H1 (cell line): ENCODE results near the gene FBN2. TPM values are rescaled to one million over a fixed set of nuclear protein-coding genes. Genes with fewer than 3 reads are reported as not detected.

Experiments used
- CTCF ChIA-PET: fragments of 300-600 bp; sonication (Branson Sonifier 250); formaldehyde crosslinking; loops from one replicate; lab custom pipeline; 2021; ENCODE audit not compliant: partially characterized antibody; lab: Charles Lee
- POLR2A ChIA-PET: fragments of 300-600 bp; sonication (Branson Sonifier 250); formaldehyde crosslinking; loops from one replicate; lab custom pipeline; 2021; ENCODE audit warnings: inconsistent platforms; ENCODE audit not compliant: partially characterized antibody; lab: Charles Lee
- DNase-seq, 2 experiments: peaks; one replicate each; pipeline versions ENCODE4 v3.0.0 to v3.0.0-alpha.2; 2010 to 2022; ENCODE audit warnings: low spot score in 2 of 2, low read depth in 1 of 2, mixed read lengths in 1 of 2
- FAIRE-seq: peaks from 2 replicates; lab custom pipeline; 2011; peaks lifted over from hg19 to GRCh38; lab: Jason Lieb, UNC
- H2AFZ ChIP-seq: 2 replicates; pipeline ENCODE4 v1.8.1; 2012; ENCODE audit warnings: low read length, inconsistent platforms
- H2AK5ac ChIP-seq: 2 replicates; pipeline ENCODE4 v1.6.1; 2013; ENCODE audit warnings: low read depth, low read length
- H2BK120ac ChIP-seq: replicated peaks from 2 replicates; pipeline ENCODE3; 2013; ENCODE audit warnings: low read depth, low read length, inconsistent platforms
- H2BK12ac ChIP-seq: 2 replicates; pipeline ENCODE4 v1.6.1; 2013; ENCODE audit warnings: low read depth, low read length
- H2BK15ac ChIP-seq: 2 replicates; pipeline ENCODE4 v1.6.1; 2013; ENCODE audit warnings: low read length
- H2BK20ac ChIP-seq: 2 replicates; pipeline ENCODE4 v1.6.1; 2013; ENCODE audit warnings: low read length
- H2BK5ac ChIP-seq: 2 replicates; pipeline ENCODE4 v1.6.1; 2013; ENCODE audit warnings: low read depth, low read length
- H3K14ac ChIP-seq: 2 replicates; pipeline ENCODE4 v1.6.1; 2013; ENCODE audit warnings: inconsistent platforms; ENCODE audit not compliant: insufficient read length
- H3K18ac ChIP-seq: 2 replicates; pipeline ENCODE4 v1.6.1; 2013; ENCODE audit warnings: low read length; ENCODE audit errors: extremely low read depth
- H3K23ac ChIP-seq: 2 replicates; pipeline ENCODE4 v1.6.1; 2013; ENCODE audit warnings: inconsistent platforms; ENCODE audit not compliant: insufficient read length
- H3K23me2 ChIP-seq: 2 replicates; pipeline ENCODE4 v1.6.1; 2013; ENCODE audit warnings: low read depth, low read length
- H3K27ac ChIP-seq: 2 replicates; pipeline ENCODE4 v1.6.1; 2011; ENCODE audit warnings: low read depth, low read length, inconsistent platforms
- H3K27me3 ChIP-seq, 4 experiments: replicated peaks in 1 of 4; 1 replicate in 1 of 4; 2 replicates in 3 of 4; pipeline versions ENCODE4 v1.6.1 to v1.8.1; 2011 to 2013; ENCODE audit warnings: low read length in 3 of 4, mild to moderate bottlenecking in 3 of 4, inconsistent platforms in 2 of 4, mixed read lengths in 2 of 4, moderate library complexity in 1 of 4; ENCODE audit not compliant: control insufficient read depth in 3 of 4, insufficient read depth in 3 of 4; ENCODE audit errors: extremely low read depth in 1 of 4
- H3K36me3 ChIP-seq, 4 experiments: 2 replicates each; pipeline versions ENCODE4 v1.6.1 to v1.8.1; 2011 to 2013; ENCODE audit warnings: mild to moderate bottlenecking in 4 of 4, low read length in 3 of 4, moderate library complexity in 2 of 4, control low read depth in 1 of 4, inconsistent platforms in 1 of 4; ENCODE audit not compliant: insufficient read depth in 4 of 4, control insufficient read depth in 2 of 4
- H3K4ac ChIP-seq: replicated peaks from 2 replicates; pipeline ENCODE3; 2013; ENCODE audit warnings: low read length, low read depth, mixed read lengths, inconsistent platforms; ENCODE audit not compliant: insufficient read length
- H3K4me1 ChIP-seq, 4 experiments: replicated peaks in 1 of 4; 1 replicate in 1 of 4; 2 replicates in 3 of 4; pipeline versions ENCODE4 v1.6.1 to v1.8.1; 2011 to 2013; ENCODE audit warnings: low read length in 3 of 4, inconsistent platforms in 2 of 4, mixed read lengths in 1 of 4; ENCODE audit not compliant: insufficient read depth in 4 of 4, control insufficient read depth in 3 of 4
- H3K4me2 ChIP-seq, 2 experiments: 2 replicates each; pipeline versions ENCODE4 v1.6.1 to v1.8.1; 2011 to 2013; ENCODE audit warnings: low read depth in 2 of 2, low read length in 2 of 2, control low read depth in 1 of 2, inconsistent platforms in 1 of 2, mild to moderate bottlenecking in 1 of 2; ENCODE audit not compliant: insufficient read depth in 1 of 2
- H3K4me3 ChIP-seq, 4 experiments: fragments of 200-600, 300-600 bp in 1 of 4; sonication (generic), shearing (Covaris generic), sonication (Bioruptor Twin) in 1 of 4; 2 replicates each; pipeline versions ENCODE4 v1.5.1 to v1.8.1; 2011 to 2016; ENCODE audit warnings: low read length in 4 of 4, low read depth in 3 of 4, control low read depth in 2 of 4, inconsistent platforms in 2 of 4, mild to moderate bottlenecking in 2 of 4, mixed read lengths in 1 of 4, moderate library complexity in 1 of 4; ENCODE audit not compliant: insufficient read depth in 2 of 4; ENCODE audit errors: extremely low read depth in 1 of 4
- H3K56ac ChIP-seq: replicated peaks from 2 replicates; pipeline ENCODE3; 2013; ENCODE audit warnings: low read depth, mild to moderate bottlenecking, mixed read lengths, low read length, inconsistent platforms; ENCODE audit not compliant: insufficient read length
- H3K79me1 ChIP-seq: 2 replicates; pipeline ENCODE4 v1.6.1; 2013; ENCODE audit warnings: low read depth, low read length, control low read depth
- H3K79me2 ChIP-seq, 2 experiments: 2 replicates each; pipeline versions ENCODE4 v1.6.1 to v1.8.1; 2012 to 2013; ENCODE audit warnings: low read length in 2 of 2, mild to moderate bottlenecking in 2 of 2, inconsistent platforms in 1 of 2; ENCODE audit not compliant: insufficient read depth in 2 of 2, control insufficient read depth in 1 of 2
- H3K9ac ChIP-seq, 4 experiments: replicated peaks in 1 of 4; 1 replicate in 1 of 4; 2 replicates in 3 of 4; pipeline versions ENCODE4 v1.6.1 to v1.8.1; 2011 to 2013; ENCODE audit warnings: low read depth in 3 of 4, low read length in 3 of 4, control low read depth in 2 of 4, mild to moderate bottlenecking in 2 of 4, moderate library complexity in 2 of 4, inconsistent platforms in 1 of 4; ENCODE audit errors: extremely low read depth in 1 of 4
- H3K9me3 ChIP-seq, 2 experiments: 2 replicates each; pipeline versions ENCODE4 v1.6.1 to v1.8.1; 2012 to 2013; ENCODE audit warnings: mild to moderate bottlenecking in 2 of 2, moderate library complexity in 2 of 2, control low read depth in 1 of 2, inconsistent platforms in 1 of 2, low read depth in 1 of 2, low read length in 1 of 2, mixed read lengths in 1 of 2; ENCODE audit not compliant: insufficient read depth in 2 of 2
- H4K20me1 ChIP-seq, 2 experiments: replicated peaks in 1 of 2; 2 replicates each; pipeline versions ENCODE3 to v1.8.1; 2011 to 2013; ENCODE audit warnings: inconsistent platforms in 2 of 2, low read length in 2 of 2, mild to moderate bottlenecking in 1 of 2; ENCODE audit not compliant: insufficient read depth in 2 of 2, control insufficient read depth in 1 of 2
- H4K5ac ChIP-seq: 2 replicates; pipeline ENCODE4 v1.6.1; 2013; ENCODE audit warnings: low read length, low read depth, mixed read lengths, inconsistent platforms; ENCODE audit not compliant: insufficient read length
- H4K8ac ChIP-seq: 2 replicates; pipeline ENCODE4 v1.8.0; 2013; ENCODE audit warnings: mild to moderate bottlenecking, moderate library complexity, low read length, inconsistent platforms; ENCODE audit not compliant: insufficient read depth; ENCODE audit errors: extremely low read depth
- H4K91ac ChIP-seq: replicated peaks from 2 replicates; pipeline ENCODE3; 2013; ENCODE audit warnings: low read length, mixed read lengths, inconsistent platforms; ENCODE audit not compliant: insufficient read length
- ASH2L ChIP-seq: fragments of 200-600, 300-600 bp; sonication (generic); IDR thresholded peaks from one replicate; pipeline ENCODE4 v1.7.1; 2017; ENCODE audit warnings: low read length
- CHD1 ChIP-seq: IDR thresholded peaks from 2 replicates; pipeline ENCODE4 v1.6.1; 2012; ENCODE audit warnings: low read depth, low read length, improper control_type of control experiment
- KDM5A ChIP-seq: fragments of 200-600 bp; IDR thresholded peaks from 2 replicates; pipeline ENCODE4 v1.7.1; 2012; ENCODE audit warnings: mild to moderate bottlenecking, low read length, inconsistent platforms, mixed read lengths
- SIX5 ChIP-seq: IDR thresholded peaks from 2 replicates; pipeline ENCODE4 v1.6.1; 2011; ENCODE audit warnings: mild to moderate bottlenecking, low read depth, low read length
- USF2 ChIP-seq: IDR thresholded peaks from 2 replicates; pipeline ENCODE4 v1.6.1; 2011; ENCODE audit warnings: low read length, improper control_type of control experiment
- WGBS, 2 experiments: shearing (Covaris generic) in 1 of 2; methylation state at CpG; one replicate each; pipeline versions ENCODE4 v1.1.6 to v1.1.7; 2013 to 2015; ENCODE audit warnings: low lambda C conversion rate in 2 of 2, mixed read lengths in 2 of 2, inconsistent platforms in 1 of 2, low coverage in 1 of 2, missing lambda C conversion rate in 1 of 2; ENCODE audit not compliant: insufficient replicate concordance in 2 of 2, insufficient coverage in 1 of 2, insufficient read length in 1 of 2; ENCODE audit errors: extremely low coverage in 1 of 2, missing lambda C conversion rate in 1 of 2; 5-methylcytosine and 5-hydroxymethylcytosine counted together
- polyA plus RNA-seq, 7 experiments: library from polyadenylated mRNA; depleted of rRNA in 3 of 7; stranded (reverse) in 5 of 7; unstranded in 2 of 7; fragments of >200 nt in 5 of 7; fragments of 200-250 nt in 2 of 7; gene quantifications; 1 replicate in 5 of 7; 2 replicates in 1 of 7; 4 replicates in 1 of 7; pipeline versions ENCODE4 v1.2.1 to v1.2.3, GENCODE V29; 2011 to 2013; ENCODE audit warnings: missing spikeins in 2 of 7, mixed read lengths in 2 of 7
- total RNA-seq: library from RNA; stranded (reverse); fragmentation: NEBNext Ultra II Directional; extraction: Animal tissue kit (Norgen Biotek cat#: 25700); gene quantifications from 2 replicates; pipeline ENCODE4 v1.2.1, GENCODE V29; 2021
- TF ChIP-seq, protein P1 (sequence below): IDR thresholded peaks from 2 replicates; pipeline ENCODE4 v1.6.1; 2012; ENCODE audit warnings: inconsistent platforms

The FBN2 gene
- total and polyA plus RNA-seq, 2 of the 8 experiments (the other 6 are each of a cell fraction or from before 2014, with no cell fraction given), result 14.1 to 16.3 TPM

- TF ChIP-seq KDM5A, result no peak
- TF ChIP-seq, protein P1, sequence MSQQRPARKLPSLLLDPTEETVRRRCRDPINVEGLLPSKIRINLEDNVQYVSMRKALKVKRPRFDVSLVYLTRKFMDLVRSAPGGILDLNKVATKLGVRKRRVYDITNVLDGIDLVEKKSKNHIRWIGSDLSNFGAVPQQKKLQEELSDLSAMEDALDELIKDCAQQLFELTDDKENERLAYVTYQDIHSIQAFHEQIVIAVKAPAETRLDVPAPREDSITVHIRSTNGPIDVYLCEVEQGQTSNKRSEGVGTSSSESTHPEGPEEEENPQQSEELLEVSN, result no peak
- TF ChIP-seq USF2, result no peak
- no peak for TF ChIP-seq SIX5
- TF ChIP-seq CHD1, result no peak
- no peak for TF ChIP-seq ASH2L
- CTCF ChIA-PET, result no interaction called here
- H4K5ac ChIP-seq, result no peak overlapping the region
- H3K56ac ChIP-seq, result no peak overlapping the region
- H4K20me1 ChIP-seq, result no peaks in the 10 kb centered on the region
- 89% methylated on average over 2 of the region's 2 CpGs; no CpG with 5 or more reads in 1 of the 2 experiments for WGBS, 2 experiments
- H3K4me1 ChIP-seq, result no peaks in the 10 kb centered on the region
- no peak overlapping the region for H3K4me3 ChIP-seq
- no peak overlapping the region for H3K4me2 ChIP-seq
- no peak overlapping the region for H3K14ac ChIP-seq
- H2BK15ac ChIP-seq, result no peak overlapping the region
- no peak overlapping the region for H4K91ac ChIP-seq
- H3K27me3 ChIP-seq, result no peaks in the 10 kb centered on the region
- no peak overlapping the region for H2BK12ac ChIP-seq
- no peak overlapping the region for H2BK20ac ChIP-seq
- no peak overlapping the region for H4K8ac ChIP-seq
- no peak overlapping the region for H3K9ac ChIP-seq
- no peak overlapping the region for H2BK120ac ChIP-seq
- no peaks in the 10 kb centered on the region for H3K79me2 ChIP-seq
- POLR2A ChIA-PET, result no interaction called here
- H3K27ac ChIP-seq, result no peak overlapping the region
- no peak for FAIRE-seq
- H2AK5ac ChIP-seq, result no peak overlapping the region
- no peak overlapping the region for H3K18ac ChIP-seq
- no peaks in the 10 kb centered on the region for H3K23me2 ChIP-seq
- H3K23ac ChIP-seq, result no peak overlapping the region
- H2BK5ac ChIP-seq, result no peak overlapping the region
- H3K36me3 ChIP-seq, result peaks cover 0 to 3% (median 0%) of the 10 kb centered on the region in 4 experiments; a peak in 1 of 8 replicates
- H3K79me1 ChIP-seq, result no peaks in the 10 kb centered on the region
- no peak overlapping the region for H3K4ac ChIP-seq
- no peaks in the 10 kb centered on the region for H3K9me3 ChIP-seq
- no peak overlapping the region for H2AFZ ChIP-seq
- DNase-seq, result no peak
Measured at GRCh38 chr5:128274441-128274840, 263.6 kb downstream of the FBN2 start.
